ENCODE measurements around the gene CD59.

Gene CD59

GRCh38 chr11:33736148-33736812, at the start of gene CD59:
TSS of gene CD59 (minus strand) at chr11:33736423. CDS start at chr11:33722445, 13,978 bp downstream.
- DNase-seq (ENCODE audit: low read depth) = peak; percentile 86

- no peak for DNase-seq (ENCODE audit: low read depth)
Observed at GRCh38 chr11:33785609-33786008, 49.4 kb upstream of the CD59 start.

- no peak for DNase-seq (ENCODE audit: low read depth)
Observed at GRCh38 chr11:33779849-33780528, 43.8 kb upstream of the CD59 start.

GRCh38 chr11:33778675-33779074, 42.5 kb upstream of the CD59 start:
- DNase-seq (ENCODE audit: low read depth) = no peak

- no peak for DNase-seq (ENCODE audit: low read depth)
Observed at GRCh38 chr11:33777906-33778305, 41.7 kb upstream of the CD59 start.

GRCh38 chr11:33775832-33776470, 39.7 kb upstream of the CD59 start:
- DNase-seq (ENCODE audit: low read depth) = no peak

- DNase-seq (ENCODE audit: low read depth) = no peak
Observed at GRCh38 chr11:33775467-33775807, 39.2 kb upstream of the CD59 start.

- DNase-seq (ENCODE audit: low read depth) = no peak
Observed at GRCh38 chr11:33774736-33775466, 38.7 kb upstream of the CD59 start.

GRCh38 chr11:33773987-33774735, 37.9 kb upstream of the CD59 start, which contains the start of gene FBXO3:
TSS of gene FBXO3 (minus strand) at chr11:33774520. CDS start at chr11:33774497, 23 bp downstream.
- peak; percentile 79 for DNase-seq (ENCODE audit: low read depth)

GRCh38 chr11:33773404-33773986, 37.3 kb upstream of the CD59 start:
- no peak for DNase-seq (ENCODE audit: low read depth)

GRCh38 chr11:33772870-33773269, 36.6 kb upstream of the CD59 start:
- DNase-seq (ENCODE audit: low read depth) = no peak

- DNase-seq (ENCODE audit: low read depth) = no peak
Observed at GRCh38 chr11:33772300-33772699, 36.1 kb upstream of the CD59 start.

GRCh38 chr11:33770236-33770635, 34.0 kb upstream of the CD59 start:
- DNase-seq (ENCODE audit: low read depth) = no peak

- DNase-seq (ENCODE audit: low read depth) = no peak
Observed at GRCh38 chr11:33769542-33769941, 33.3 kb upstream of the CD59 start.

GRCh38 chr11:33767624-33768023, 31.4 kb upstream of the CD59 start:
- no peak for DNase-seq (ENCODE audit: low read depth)

- no peak for DNase-seq (ENCODE audit: low read depth)
Observed at GRCh38 chr11:33766085-33766484, 29.9 kb upstream of the CD59 start.

GRCh38 chr11:33761471-33761870, 25.2 kb upstream of the CD59 start:
- DNase-seq (ENCODE audit: low read depth) = no peak

GRCh38 chr11:33753304-33753967, 17.2 kb upstream of the CD59 start:
- no peak for DNase-seq (ENCODE audit: low read depth)

GRCh38 chr11:33751878-33752277, 15.7 kb upstream of the CD59 start:
- no peak for DNase-seq (ENCODE audit: low read depth)

- no peak for DNase-seq (ENCODE audit: low read depth)
Observed at GRCh38 chr11:33747979-33748378, 11.8 kb upstream of the CD59 start.

GRCh38 chr11:33743291-33743690, 7.1 kb upstream of the CD59 start:
- DNase-seq (ENCODE audit: low read depth) = no peak

Measured in stimulated activated CD8-positive, alpha-beta memory T cell treated with anti-CD3 and anti-CD28 coated beads, Interleukin-12 subunit alpha, Interleukin-12 subunit beta, amount 100 ng/mL, for 4 hours (primary cell).